Fibroblast of lung (primary cell): ENCODE results near the gene IGSF9B.

Experiments used
- CTCF ChIP-seq, 2 donors: IDR thresholded peaks in 1 of 2; conservative IDR thresholded peaks in 1 of 2; 1 replicate in 1 of 2; 2 replicates in 1 of 2; pipeline ENCODE4 v1.5.1; 2011 to 2012; ENCODE audit warnings: low read length in 2 of 2, control low read depth in 1 of 2, inconsistent platforms in 1 of 2, low read depth in 1 of 2, mild to moderate bottlenecking in 1 of 2
- EZH2 ChIP-seq: IDR thresholded peaks from 2 replicates; pipeline ENCODE4 v1.5.1; 2012; ENCODE audit warnings: low read length, control low read depth, mild to moderate bottlenecking; ENCODE audit errors: missing control alignments

DNA sequence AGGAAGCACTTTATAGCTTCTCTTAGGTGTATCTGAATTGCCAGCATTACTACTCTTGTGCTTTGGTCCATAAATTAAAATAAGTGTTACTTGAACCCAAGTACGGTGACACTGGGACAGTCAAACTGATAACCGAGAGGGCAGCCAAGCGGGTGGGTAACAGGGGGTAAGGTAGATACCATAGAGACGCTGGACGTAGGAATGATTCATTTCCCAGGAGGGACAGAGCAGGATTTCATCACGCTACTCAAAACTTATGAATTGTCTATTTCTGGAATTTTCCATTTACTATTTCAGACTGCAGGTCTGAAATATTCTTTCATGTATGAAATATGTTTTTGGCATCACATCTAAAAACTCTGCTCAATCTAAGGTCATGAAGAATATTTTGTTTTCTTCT is 96.6 kb downstream of the IGSF9B start:
- TF ChIP-seq CTCF (conservative IDR thresholded peaks at IDR 0.05 in 1 of 2, IDR thresholded peaks at IDR 0.05 in 1 of 2; ENCODE audit: low read depth in 1 of 2, low read length in 2 of 2) (no peak), EZH2 (no peak)
